Astrocyte (in vitro differentiated cells and primary cell): Measurements from ENCODE around the gene CD68. TPM values are rescaled to one million over a fixed set of nuclear protein-coding genes. Genes with fewer than 3 reads are reported as not detected.

Experiments used
- DNase-seq: peaks from one replicate; pipeline ENCODE4 v3.0.0-alpha.2; 2010; ENCODE audit warnings: low read depth
- FAIRE-seq: peaks from 2 replicates; lab custom pipeline; 2011; peaks lifted over from hg19 to GRCh38; lab: Jason Lieb, UNC
- H2AFZ ChIP-seq: 2 replicates; pipeline ENCODE4 v1.6.0; 2012; ENCODE audit warnings: low read depth, low read length, inconsistent platforms
- H3K27ac ChIP-seq: 2 replicates; pipeline ENCODE4 v1.5.1; 2011; ENCODE audit warnings: low read depth, low read length, inconsistent platforms
- H3K27me3 ChIP-seq: 2 replicates; pipeline ENCODE4 v1.6.0; 2011; ENCODE audit warnings: low read length, inconsistent platforms; ENCODE audit not compliant: insufficient read depth
- H3K36me3 ChIP-seq: 2 replicates; pipeline ENCODE4 v1.5.1; 2011; ENCODE audit warnings: low read length, inconsistent platforms; ENCODE audit not compliant: insufficient read depth
- H3K4me1 ChIP-seq: 2 replicates; pipeline ENCODE4 v1.5.1; 2011; ENCODE audit warnings: low read length, inconsistent platforms; ENCODE audit not compliant: insufficient read depth
- H3K4me2 ChIP-seq: 2 replicates; pipeline ENCODE4 v1.6.0; 2012; ENCODE audit warnings: low read length, inconsistent platforms
- H3K4me3 ChIP-seq: 2 replicates; pipeline ENCODE4 v1.5.1; 2011; ENCODE audit warnings: low read depth, mild to moderate bottlenecking, low read length, inconsistent platforms; ENCODE audit not compliant: insufficient read depth
- H3K79me2 ChIP-seq: 2 replicates; pipeline ENCODE4 v1.6.0; 2012; ENCODE audit warnings: mild to moderate bottlenecking, low read length, inconsistent platforms; ENCODE audit not compliant: insufficient read depth
- H3K9ac ChIP-seq: 2 replicates; pipeline ENCODE4 v1.6.0; 2012; ENCODE audit warnings: mild to moderate bottlenecking, low read length, inconsistent platforms
- H3K9me3 ChIP-seq: 2 replicates; pipeline ENCODE4 v1.5.1; 2012; ENCODE audit warnings: low read depth, mild to moderate bottlenecking, low read length, inconsistent platforms; ENCODE audit not compliant: insufficient read depth
- H4K20me1 ChIP-seq: 2 replicates; pipeline ENCODE4 v1.6.0; 2012; ENCODE audit warnings: low read length, inconsistent platforms; ENCODE audit not compliant: insufficient read depth
- H3K27ac Mint-ChIP-seq: one replicate; pipeline ENCODE4 v1.8.0; 2021; ENCODE audit warnings: mild to moderate bottlenecking, mixed read lengths; ENCODE audit not compliant: unreplicated experiment
- H3K27me3 Mint-ChIP-seq: one replicate; pipeline ENCODE4 v1.8.0; 2021; ENCODE audit warnings: low read depth, mixed read lengths; ENCODE audit not compliant: unreplicated experiment
- H3K36me3 Mint-ChIP-seq: one replicate; pipeline ENCODE4 v1.8.0; 2021; ENCODE audit warnings: low read depth, mixed read lengths; ENCODE audit not compliant: unreplicated experiment
- H3K4me1 Mint-ChIP-seq: one replicate; pipeline ENCODE4 v1.8.0; 2021; ENCODE audit warnings: low read depth, mixed read lengths; ENCODE audit not compliant: unreplicated experiment
- H3K4me3 Mint-ChIP-seq: one replicate; pipeline ENCODE4 v1.8.0; 2021; ENCODE audit warnings: mild to moderate bottlenecking, moderate library complexity, mixed read lengths; ENCODE audit not compliant: unreplicated experiment
- H3K9me3 Mint-ChIP-seq: one replicate; pipeline ENCODE4 v1.8.0; 2021; ENCODE audit warnings: mild to moderate bottlenecking, mixed read lengths; ENCODE audit not compliant: unreplicated experiment
- EZH2 ChIP-seq: IDR thresholded peaks from 2 replicates; pipeline ENCODE4 v1.6.1; 2012; ENCODE audit warnings: mild to moderate bottlenecking, low read length, inconsistent platforms; ENCODE audit not compliant: insufficient read depth
- total RNA-seq: library from RNA; stranded (reverse); gene quantifications from 2 replicates; pipeline ENCODE4 v1.2.1, GENCODE V29; 2021
- TF ChIP-seq, protein P1 (sequence below): IDR thresholded peaks from 2 replicates; pipeline ENCODE4 v1.5.1; 2011; ENCODE audit warnings: low read depth, mild to moderate bottlenecking, inconsistent platforms, low read length, moderate library complexity; ENCODE audit not compliant: insufficient read depth

CD68 gene
- total RNA-seq, 1 donor from 2014 or later: 4.4 TPM

- H3K4me3 ChIP-seq: peak overlapping the region; percentile 26
- Mint-ChIP-seq H3K4me1 (peaks cover 43% of the 10 kb centered on the region), H3K36me3 (peaks cover 17% of the 10 kb centered on the region), H3K9me3 (no peaks in the 10 kb centered on the region), H3K4me3 (peak overlapping the region; percentile 75), H3K27ac (peak overlapping the region; percentile 94), H3K27me3 (no peaks in the 10 kb centered on the region)
- peak overlapping the region; percentile 81 for H3K4me2 ChIP-seq
- no peaks in the 10 kb centered on the region for H3K27me3 ChIP-seq
- FAIRE-seq (peak; percentile 50), DNase-seq (peak; percentile 95)
- H4K20me1 ChIP-seq: peaks cover 32% of the 10 kb centered on the region
- H3K4me1 ChIP-seq: peaks cover 63% of the 10 kb centered on the region
- H3K9ac ChIP-seq: peak overlapping the region; percentile 68
- peaks cover 7% of the 10 kb centered on the region for H3K36me3 ChIP-seq
- peaks cover 52% of the 10 kb centered on the region for H3K79me2 ChIP-seq
- no peak overlapping the region for H2AFZ ChIP-seq
- H3K27ac ChIP-seq: peak overlapping the region; percentile 81
- TF ChIP-seq, protein P1, sequence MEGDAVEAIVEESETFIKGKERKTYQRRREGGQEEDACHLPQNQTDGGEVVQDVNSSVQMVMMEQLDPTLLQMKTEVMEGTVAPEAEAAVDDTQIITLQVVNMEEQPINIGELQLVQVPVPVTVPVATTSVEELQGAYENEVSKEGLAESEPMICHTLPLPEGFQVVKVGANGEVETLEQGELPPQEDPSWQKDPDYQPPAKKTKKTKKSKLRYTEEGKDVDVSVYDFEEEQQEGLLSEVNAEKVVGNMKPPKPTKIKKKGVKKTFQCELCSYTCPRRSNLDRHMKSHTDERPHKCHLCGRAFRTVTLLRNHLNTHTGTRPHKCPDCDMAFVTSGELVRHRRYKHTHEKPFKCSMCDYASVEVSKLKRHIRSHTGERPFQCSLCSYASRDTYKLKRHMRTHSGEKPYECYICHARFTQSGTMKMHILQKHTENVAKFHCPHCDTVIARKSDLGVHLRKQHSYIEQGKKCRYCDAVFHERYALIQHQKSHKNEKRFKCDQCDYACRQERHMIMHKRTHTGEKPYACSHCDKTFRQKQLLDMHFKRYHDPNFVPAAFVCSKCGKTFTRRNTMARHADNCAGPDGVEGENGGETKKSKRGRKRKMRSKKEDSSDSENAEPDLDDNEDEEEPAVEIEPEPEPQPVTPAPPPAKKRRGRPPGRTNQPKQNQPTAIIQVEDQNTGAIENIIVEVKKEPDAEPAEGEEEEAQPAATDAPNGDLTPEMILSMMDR: no peak
- no peak for TF ChIP-seq EZH2
- H3K9me3 ChIP-seq: no peaks in the 10 kb centered on the region
These were observed 8.1 kb downstream of the CD68 start for GRCh38 chr17:7587420-7588151.

DNA sequence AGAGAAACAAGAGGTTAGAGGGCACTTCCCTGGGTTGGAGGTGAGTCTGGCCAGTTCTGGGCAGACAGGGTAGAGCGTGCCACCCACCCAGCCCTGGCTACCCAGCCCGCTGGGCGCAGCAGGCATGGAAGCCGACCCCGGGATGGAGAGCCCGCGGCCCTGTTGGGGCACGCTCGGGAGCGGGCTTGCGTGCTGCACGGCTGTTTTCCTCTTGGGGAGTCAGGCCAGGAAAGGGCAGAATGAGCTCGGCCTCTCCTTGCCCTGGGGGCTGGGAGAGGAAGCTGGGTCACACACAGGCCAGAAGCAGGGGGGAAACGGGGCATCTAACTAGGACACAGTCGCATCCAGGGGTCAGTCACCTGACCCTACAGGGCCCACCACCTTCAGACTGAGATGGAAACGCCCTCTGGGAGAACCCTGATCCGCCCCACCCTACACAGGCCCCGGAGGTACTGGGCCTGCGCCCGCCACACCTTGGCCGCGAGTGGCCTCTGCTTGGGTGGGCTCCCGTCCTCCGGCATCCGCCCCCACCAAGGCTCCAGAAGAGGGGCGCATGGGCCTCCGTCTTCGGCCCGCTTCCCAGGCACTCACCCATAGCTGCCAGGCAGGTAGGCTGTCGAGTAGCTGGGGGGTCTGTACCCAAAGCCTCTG, 9.2 kb downstream of the CD68 start:
- Histone ChIP-seq H3K4me2 (peak overlapping the region; percentile 81), H3K79me2 (peaks cover 45% of the 10 kb centered on the region), H3K36me3 (peaks cover 10% of the 10 kb centered on the region), H3K4me1 (peaks cover 55% of the 10 kb centered on the region), H3K4me3 (no peak overlapping the region), H3K27me3 (no peaks in the 10 kb centered on the region), H2AFZ (no peak overlapping the region), H3K9me3 (no peaks in the 10 kb centered on the region), H4K20me1 (peaks cover 36% of the 10 kb centered on the region), H3K9ac (peak overlapping the region; percentile 68), H3K27ac (peak overlapping the region; percentile 81)
- Mint-ChIP-seq H3K4me3 (no peak overlapping the region), H3K9me3 (no peaks in the 10 kb centered on the region), H3K27me3 (no peaks in the 10 kb centered on the region), H3K36me3 (peaks cover 23% of the 10 kb centered on the region), H3K4me1 (peaks cover 50% of the 10 kb centered on the region), H3K27ac (peak overlapping the region; percentile 94)
- FAIRE-seq: no peak
- DNase-seq: no peak
- TF ChIP-seq EZH2: no peak
- TF ChIP-seq, protein P1: no peak
